ENCODE measurements around the gene LRRC25. TPM values are rescaled to one million over a fixed set of nuclear protein-coding genes. Genes with fewer than 3 reads are reported as not detected.

The LRRC25 gene
- total RNA-seq, 1 experiment from 2014 or later: 0.12 TPM

DNA sequence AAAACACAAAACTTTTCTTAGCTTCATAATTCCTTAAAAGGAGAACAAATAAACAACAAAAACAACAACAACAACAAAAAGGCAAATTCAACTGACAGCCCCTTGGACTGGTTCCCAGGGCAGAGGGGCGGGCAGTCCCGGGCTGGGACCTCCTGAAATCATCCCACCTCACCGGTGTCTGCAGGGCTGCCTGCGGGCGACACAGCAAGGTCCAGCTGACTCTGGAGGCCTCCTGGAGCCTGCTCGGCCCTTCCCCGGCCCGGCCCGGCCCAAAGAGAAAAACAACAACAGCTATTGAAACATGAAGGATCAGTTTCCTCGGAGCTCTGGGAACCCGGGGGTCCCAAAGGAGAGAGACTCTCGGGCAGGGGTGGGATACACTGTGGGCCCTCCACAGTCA lies 45.5 kb upstream of the LRRC25 start:
- Histone ChIP-seq H3K79me2 (ENCODE audit: insufficient read depth, low read length) (no peaks in the 10 kb centered on the region; the same call in 1 of the 2 replicates), H3K4me3 (replicated peaks in 1 of 2; ENCODE audit: low read depth in 1 of 2, low read length in 2 of 2) (no peak overlapping the region), H3K36me3 (ENCODE audit: control insufficient read depth in 1 of 2, insufficient read depth in 2 of 2, low read length in 2 of 2) (peaks cover 4 to 18% of the 10 kb centered on the region in 2 experiments; a peak in 3 of 4 replicates), H3K27ac (ENCODE audit: low read depth, low read length) (no peak overlapping the region), H3K27me3 (ENCODE audit: insufficient read depth, low read length) (no peaks in the 10 kb centered on the region), H3K4me2 (ENCODE audit: low read length) (no peak overlapping the region), H4K20me1 (ENCODE audit: insufficient read depth) (no peaks in the 10 kb centered on the region), H3K9me3 (ENCODE audit: control insufficient read depth in 1 of 2, insufficient read depth in 1 of 2, low read depth in 1 of 2, low read length in 2 of 2) (no peaks in the 10 kb centered on the region), H3K9me2 (ENCODE audit: insufficient read depth) (no peaks in the 10 kb centered on the region), H2AFZ (ENCODE audit: low read depth, low read length, poor library complexity, severe bottlenecking) (no peak overlapping the region), H3K4me1 (ENCODE audit: control insufficient read depth in 1 of 2, insufficient read depth in 2 of 2, low read length in 2 of 2) (peaks cover 27 to 34% of the 10 kb centered on the region in 2 experiments), H3K9ac (ENCODE audit: low read length) (no peak overlapping the region)
- DNase-seq (ENCODE audit: low read depth, low spot score) (no peak), ATAC-seq (no peak)
- TF ChIP-seq YY1 (IDR thresholded peaks at IDR 0.05; ENCODE audit: extremely low read depth, insufficient replicate concordance, low read depth, low read length): no peak
- TF ChIP-seq CBX3 (IDR thresholded peaks at IDR 0.05; ENCODE audit: low read depth): no peak
- no peak for TF ChIP-seq ELF1 (IDR thresholded peaks at IDR 0.05; ENCODE audit: borderline replicate concordance, low read depth)
- TF ChIP-seq EZH2 (IDR thresholded peaks at IDR 0.05): no peak
- TF ChIP-seq JUND (IDR thresholded peaks at IDR 0.05): no peak
- TF ChIP-seq, protein P1, sequence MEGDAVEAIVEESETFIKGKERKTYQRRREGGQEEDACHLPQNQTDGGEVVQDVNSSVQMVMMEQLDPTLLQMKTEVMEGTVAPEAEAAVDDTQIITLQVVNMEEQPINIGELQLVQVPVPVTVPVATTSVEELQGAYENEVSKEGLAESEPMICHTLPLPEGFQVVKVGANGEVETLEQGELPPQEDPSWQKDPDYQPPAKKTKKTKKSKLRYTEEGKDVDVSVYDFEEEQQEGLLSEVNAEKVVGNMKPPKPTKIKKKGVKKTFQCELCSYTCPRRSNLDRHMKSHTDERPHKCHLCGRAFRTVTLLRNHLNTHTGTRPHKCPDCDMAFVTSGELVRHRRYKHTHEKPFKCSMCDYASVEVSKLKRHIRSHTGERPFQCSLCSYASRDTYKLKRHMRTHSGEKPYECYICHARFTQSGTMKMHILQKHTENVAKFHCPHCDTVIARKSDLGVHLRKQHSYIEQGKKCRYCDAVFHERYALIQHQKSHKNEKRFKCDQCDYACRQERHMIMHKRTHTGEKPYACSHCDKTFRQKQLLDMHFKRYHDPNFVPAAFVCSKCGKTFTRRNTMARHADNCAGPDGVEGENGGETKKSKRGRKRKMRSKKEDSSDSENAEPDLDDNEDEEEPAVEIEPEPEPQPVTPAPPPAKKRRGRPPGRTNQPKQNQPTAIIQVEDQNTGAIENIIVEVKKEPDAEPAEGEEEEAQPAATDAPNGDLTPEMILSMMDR (IDR thresholded peaks at IDR 0.05 in 2 of 3, conservative IDR thresholded peaks at IDR 0.05 in 1 of 3; ENCODE audit: borderline replicate concordance in 1 of 3, insufficient read depth in 1 of 3, low read depth in 2 of 3, low read length in 2 of 3): no peak
- TF ChIP-seq, protein P2, sequence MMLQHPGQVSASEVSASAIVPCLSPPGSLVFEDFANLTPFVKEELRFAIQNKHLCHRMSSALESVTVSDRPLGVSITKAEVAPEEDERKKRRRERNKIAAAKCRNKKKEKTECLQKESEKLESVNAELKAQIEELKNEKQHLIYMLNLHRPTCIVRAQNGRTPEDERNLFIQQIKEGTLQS (IDR thresholded peaks at IDR 0.05): no peak
- TF ChIP-seq, protein P3, sequence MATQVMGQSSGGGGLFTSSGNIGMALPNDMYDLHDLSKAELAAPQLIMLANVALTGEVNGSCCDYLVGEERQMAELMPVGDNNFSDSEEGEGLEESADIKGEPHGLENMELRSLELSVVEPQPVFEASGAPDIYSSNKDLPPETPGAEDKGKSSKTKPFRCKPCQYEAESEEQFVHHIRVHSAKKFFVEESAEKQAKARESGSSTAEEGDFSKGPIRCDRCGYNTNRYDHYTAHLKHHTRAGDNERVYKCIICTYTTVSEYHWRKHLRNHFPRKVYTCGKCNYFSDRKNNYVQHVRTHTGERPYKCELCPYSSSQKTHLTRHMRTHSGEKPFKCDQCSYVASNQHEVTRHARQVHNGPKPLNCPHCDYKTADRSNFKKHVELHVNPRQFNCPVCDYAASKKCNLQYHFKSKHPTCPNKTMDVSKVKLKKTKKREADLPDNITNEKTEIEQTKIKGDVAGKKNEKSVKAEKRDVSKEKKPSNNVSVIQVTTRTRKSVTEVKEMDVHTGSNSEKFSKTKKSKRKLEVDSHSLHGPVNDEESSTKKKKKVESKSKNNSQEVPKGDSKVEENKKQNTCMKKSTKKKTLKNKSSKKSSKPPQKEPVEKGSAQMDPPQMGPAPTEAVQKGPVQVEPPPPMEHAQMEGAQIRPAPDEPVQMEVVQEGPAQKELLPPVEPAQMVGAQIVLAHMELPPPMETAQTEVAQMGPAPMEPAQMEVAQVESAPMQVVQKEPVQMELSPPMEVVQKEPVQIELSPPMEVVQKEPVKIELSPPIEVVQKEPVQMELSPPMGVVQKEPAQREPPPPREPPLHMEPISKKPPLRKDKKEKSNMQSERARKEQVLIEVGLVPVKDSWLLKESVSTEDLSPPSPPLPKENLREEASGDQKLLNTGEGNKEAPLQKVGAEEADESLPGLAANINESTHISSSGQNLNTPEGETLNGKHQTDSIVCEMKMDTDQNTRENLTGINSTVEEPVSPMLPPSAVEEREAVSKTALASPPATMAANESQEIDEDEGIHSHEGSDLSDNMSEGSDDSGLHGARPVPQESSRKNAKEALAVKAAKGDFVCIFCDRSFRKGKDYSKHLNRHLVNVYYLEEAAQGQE (IDR thresholded peaks at IDR 0.05; ENCODE audit: low read depth): no peak
- ChIA-PET POLR2A (no interaction called here), RAD21 (ENCODE audit: low non-redundant PET in 1 of 2, low total read pairs in 2 of 2, uncharacterized antibody in 2 of 2, unreplicated experiment in 2 of 2) (no interaction called here), CTCF (interaction anchor here (0.8 kb wide), 1 partner anchor 8 kb away, joined by 3 read pairs; no protein-coding TSS in a partner anchor)
- intact Hi-C loops (cut with micrococcal nuclease): no loop called here
- BruUV-seq (replicated peaks): no TSS peak
